ENCODE results near the gene CYP3A4.

CYP3A4 gene

GRCh38 chr7:99709838-99710578, 74.0 kb downstream of the CYP3A4 start:
- DNase-seq (ENCODE audit: low read depth), result no peak
- no peak overlapping the region for H3K4me3 ChIP-seq (ENCODE audit: low read depth, low read length)
- no peak for TF ChIP-seq POLR2A (IDR thresholded peaks at IDR 0.05; ENCODE audit: extremely low read depth, insufficient read length)
- TF ChIP-seq MYC (IDR thresholded peaks at IDR 0.05; ENCODE audit: low read depth, low read length), result no peak
- TF ChIP-seq, protein P1, sequence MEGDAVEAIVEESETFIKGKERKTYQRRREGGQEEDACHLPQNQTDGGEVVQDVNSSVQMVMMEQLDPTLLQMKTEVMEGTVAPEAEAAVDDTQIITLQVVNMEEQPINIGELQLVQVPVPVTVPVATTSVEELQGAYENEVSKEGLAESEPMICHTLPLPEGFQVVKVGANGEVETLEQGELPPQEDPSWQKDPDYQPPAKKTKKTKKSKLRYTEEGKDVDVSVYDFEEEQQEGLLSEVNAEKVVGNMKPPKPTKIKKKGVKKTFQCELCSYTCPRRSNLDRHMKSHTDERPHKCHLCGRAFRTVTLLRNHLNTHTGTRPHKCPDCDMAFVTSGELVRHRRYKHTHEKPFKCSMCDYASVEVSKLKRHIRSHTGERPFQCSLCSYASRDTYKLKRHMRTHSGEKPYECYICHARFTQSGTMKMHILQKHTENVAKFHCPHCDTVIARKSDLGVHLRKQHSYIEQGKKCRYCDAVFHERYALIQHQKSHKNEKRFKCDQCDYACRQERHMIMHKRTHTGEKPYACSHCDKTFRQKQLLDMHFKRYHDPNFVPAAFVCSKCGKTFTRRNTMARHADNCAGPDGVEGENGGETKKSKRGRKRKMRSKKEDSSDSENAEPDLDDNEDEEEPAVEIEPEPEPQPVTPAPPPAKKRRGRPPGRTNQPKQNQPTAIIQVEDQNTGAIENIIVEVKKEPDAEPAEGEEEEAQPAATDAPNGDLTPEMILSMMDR (IDR thresholded peaks at IDR 0.05; ENCODE audit: low read depth, low read length), result no peak
- TF ChIP-seq, protein P2, sequence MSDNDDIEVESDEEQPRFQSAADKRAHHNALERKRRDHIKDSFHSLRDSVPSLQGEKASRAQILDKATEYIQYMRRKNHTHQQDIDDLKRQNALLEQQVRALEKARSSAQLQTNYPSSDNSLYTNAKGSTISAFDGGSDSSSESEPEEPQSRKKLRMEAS (IDR thresholded peaks at IDR 0.05; ENCODE audit: low read depth, low read length), result no peak

DNA sequence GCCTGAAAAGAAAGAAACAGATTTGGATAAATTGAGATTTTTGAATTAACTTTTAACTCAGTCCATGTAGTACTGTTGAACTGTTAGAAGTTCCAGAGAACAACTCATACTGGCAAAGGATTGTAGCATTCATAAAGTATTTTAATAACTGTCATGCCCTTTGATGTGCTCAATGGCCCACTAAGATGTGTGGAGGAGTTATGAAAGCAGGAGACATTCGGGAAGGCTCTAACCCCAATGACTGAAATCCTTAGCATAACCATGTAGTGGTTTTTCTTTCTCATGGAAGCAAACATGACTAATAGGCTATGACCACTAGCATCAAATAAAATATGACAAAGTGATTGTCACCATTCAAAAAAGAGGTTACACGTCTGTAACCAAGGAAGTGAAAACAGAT, 74.7 kb downstream of the CYP3A4 start:
- TF ChIP-seq MYC (IDR thresholded peaks at IDR 0.05; ENCODE audit: low read depth, low read length) (no peak), POLR2A (IDR thresholded peaks at IDR 0.05; ENCODE audit: extremely low read depth, insufficient read length) (no peak)
- TF ChIP-seq, protein P2 (IDR thresholded peaks at IDR 0.05; ENCODE audit: low read depth, low read length), result no peak
- TF ChIP-seq, protein P1 (IDR thresholded peaks at IDR 0.05; ENCODE audit: low read depth, low read length), result no peak
- DNase-seq (ENCODE audit: low read depth), result no peak
- H3K4me3 ChIP-seq (ENCODE audit: low read depth, low read length), result no peak overlapping the region

- H3K4me3 ChIP-seq (ENCODE audit: low read depth, low read length), result no peak overlapping the region
- TF ChIP-seq, protein P1 (IDR thresholded peaks at IDR 0.05; ENCODE audit: low read depth, low read length), result no peak
- TF ChIP-seq POLR2A (IDR thresholded peaks at IDR 0.05; ENCODE audit: extremely low read depth, insufficient read length), result no peak
- TF ChIP-seq, protein P2 (IDR thresholded peaks at IDR 0.05; ENCODE audit: low read depth, low read length), result no peak
- no peak for TF ChIP-seq MYC (IDR thresholded peaks at IDR 0.05; ENCODE audit: low read depth, low read length)
- no peak for DNase-seq (ENCODE audit: low read depth)
These were observed 76.9 kb downstream of the CYP3A4 start for GRCh38 chr7:99707096-99707495.

Measured in NB4 (cell line).